A673 (cell line): ENCODE data around the gene OBSCN. TPM values are rescaled to one million over a fixed set of nuclear protein-coding genes. Genes with fewer than 3 reads are reported as not detected.

Source experiments
- BruUV-seq: library from RNA; stranded (reverse); fragments of 400-500 nt; replicated peaks from 2 replicates; lab custom pipeline; 2021; lab: Mats Ljungman, UMichigan
- CTCF ChIA-PET: fragments of 300-600 bp; sonication (Branson Sonifier 250); formaldehyde crosslinking; loops from one replicate; lab custom pipeline; 2022; ENCODE audit warnings: antibody characterized with exemption; lab: Charles Lee
- POLR2A ChIA-PET: fragments of 300-600 bp; sonication (Branson Sonifier 250); formaldehyde crosslinking; loops from one replicate; lab custom pipeline; 2022; ENCODE audit warnings: antibody characterized with exemption; ENCODE audit not compliant: low non-redundant PET; lab: Charles Lee
- DNase-seq: peaks from one replicate; pipeline ENCODE4 v3.0.0-alpha.2; 2015; ENCODE audit warnings: low spot score
- H3K27ac ChIP-seq: fragments of 200-600 bp; sonication (generic); 2 replicates; pipeline ENCODE4 v1.5.1; 2016; ENCODE audit warnings: mixed run types, low read depth, mild to moderate bottlenecking, mixed read lengths, antibody characterized with exemption, low read length; ENCODE audit not compliant: poor library complexity, severe bottlenecking
- H3K27me3 ChIP-seq: fragments of 200-600 bp; sonication (generic); replicated peaks from 2 replicates; pipeline ENCODE4 v1.6.1; 2017; ENCODE audit warnings: mixed run types, low read depth, mild to moderate bottlenecking, mixed read lengths, antibody characterized with exemption, low read length; ENCODE audit not compliant: insufficient read depth, poor library complexity
- H3K36me3 ChIP-seq: fragments of 200-600 bp; sonication (generic); 2 replicates; pipeline ENCODE4 v1.6.1; 2016; ENCODE audit warnings: mixed run types, mild to moderate bottlenecking, mixed read lengths, antibody characterized with exemption, low read length; ENCODE audit not compliant: insufficient read depth, poor library complexity, severe bottlenecking
- H3K4me1 ChIP-seq: fragments of 200-600 bp; sonication (generic); 2 replicates; pipeline ENCODE4 v1.6.1; 2017; ENCODE audit warnings: mixed run types, mild to moderate bottlenecking, mixed read lengths, antibody characterized with exemption, low read length; ENCODE audit not compliant: insufficient read depth, poor library complexity, severe bottlenecking
- H3K4me3 ChIP-seq: fragments of 200-600 bp; sonication (generic); 2 replicates; pipeline ENCODE4 v1.5.1; 2016; ENCODE audit warnings: low read depth, mixed run types, mild to moderate bottlenecking, mixed read lengths, low read length; ENCODE audit not compliant: poor library complexity, severe bottlenecking
- H3K9me3 ChIP-seq: fragments of 200-600 bp; sonication (generic); 2 replicates; pipeline ENCODE4 v1.6.1; 2016; ENCODE audit warnings: mixed run types, low read depth, mild to moderate bottlenecking, mixed read lengths, antibody characterized with exemption, low read length; ENCODE audit not compliant: poor library complexity, severe bottlenecking
- CTCF ChIP-seq: fragments of 300-800, 200-600 bp; sonication (generic); conservative IDR thresholded peaks from 2 replicates; pipeline ENCODE4 v1.5.1; 2017; ENCODE audit warnings: low read depth, mild to moderate bottlenecking, antibody characterized with exemption, low read length, moderate library complexity, mixed read lengths
- EZH2 ChIP-seq: fragments of 200-600 bp; sonication (generic); IDR thresholded peaks from 2 replicates; pipeline ENCODE4 v1.6.1; 2017; ENCODE audit warnings: borderline replicate concordance, low read depth, mild to moderate bottlenecking, mixed read lengths, antibody characterized with exemption, low read length; ENCODE audit not compliant: poor library complexity, severe bottlenecking
- intact Hi-C: fragments of 100-400 bp; cut with micrococcal nuclease; formaldehyde crosslinking; loops from one replicate; pipeline ENCODE4 v1.10.0; 2022; ENCODE audit not compliant: unreplicated experiment
- total RNA-seq: library from RNA; stranded (reverse); gene quantifications from 2 replicates; pipeline ENCODE4 v1.2.3, GENCODE V29; 2021

The OBSCN gene
- total RNA-seq, 1 experiment from 2014 or later, result 37.7 TPM

- Histone ChIP-seq H3K27ac (no peak overlapping the region), H3K4me3 (no peak overlapping the region), H3K9me3 (no peaks in the 10 kb centered on the region), H3K27me3 (no peaks in the 10 kb centered on the region), H3K36me3 (peaks cover 11% of the 10 kb centered on the region), H3K4me1 (no peaks in the 10 kb centered on the region)
- BruUV-seq, result no TSS peak
- intact Hi-C loops, result no loop called here
- ChIA-PET CTCF (no interaction called here), POLR2A (no interaction called here)
- TF ChIP-seq CTCF (no peak), EZH2 (no peak)
- DNase-seq, result no peak
Observed at GRCh38 chr1:228280961-228281591, 73.2 kb downstream of the OBSCN start.

GRCh38 chr1:228281631-228282328, 73.9 kb downstream of the OBSCN start:
- POLR2A ChIA-PET, result no interaction called here

GRCh38 chr1:228282329-228283042, 74.6 kb downstream of the OBSCN start:
- H3K4me1 ChIP-seq, result no peaks in the 10 kb centered on the region
- intact Hi-C loops, result no loop called here
- H3K36me3 ChIP-seq, result peaks cover 11% of the 10 kb centered on the region
- no peaks in the 10 kb centered on the region for H3K9me3 ChIP-seq
- TF ChIP-seq CTCF (no peak), EZH2 (no peak)
- no peak for DNase-seq
- ChIA-PET CTCF (no interaction called here), POLR2A (no interaction called here)
- no TSS peak for BruUV-seq
- H3K27me3 ChIP-seq, result no peaks in the 10 kb centered on the region
- H3K27ac ChIP-seq, result no peak overlapping the region
- no peak overlapping the region for H3K4me3 ChIP-seq

More at GRCh38 chr1:228281631-228282328, 73.9 kb downstream of the OBSCN start:
- H3K27ac ChIP-seq, result no peak overlapping the region
- H3K36me3 ChIP-seq, result peaks cover 11% of the 10 kb centered on the region
- no peaks in the 10 kb centered on the region for H3K4me1 ChIP-seq
- intact Hi-C loops, result no loop called here
- CTCF ChIA-PET, result no interaction called here
- BruUV-seq, result no TSS peak
- no peak for TF ChIP-seq EZH2
- no peak for DNase-seq
- H3K4me3 ChIP-seq, result no peak overlapping the region
- no peaks in the 10 kb centered on the region for H3K9me3 ChIP-seq
- H3K27me3 ChIP-seq, result no peaks in the 10 kb centered on the region
